Suprapubic skin (tissue), 3 donors: ENCODE measurements around the gene FGFBP3.

Experiments used
- POLR2A ChIP-seq, 2 donors: fragments of 450-650 bp; IDR thresholded peaks; one replicate each; pipeline ENCODE4 v1.6.1; 2017; ENCODE audit warnings: antibody characterized with exemption in 2 of 2, mild to moderate bottlenecking in 2 of 2, moderate library complexity in 2 of 2
- TF ChIP-seq, protein P1 (sequence below), 2 donors: fragments of 200-600 bp in 1 of 2; fragments of 450-650 bp in 1 of 2; sonication (generic) in 1 of 2; IDR thresholded peaks; one replicate each; pipeline ENCODE4 v1.5.1; 2016 to 2019; ENCODE audit warnings: antibody characterized with exemption in 2 of 2, mild to moderate bottlenecking in 1 of 2, moderate library complexity in 1 of 2

DNA sequence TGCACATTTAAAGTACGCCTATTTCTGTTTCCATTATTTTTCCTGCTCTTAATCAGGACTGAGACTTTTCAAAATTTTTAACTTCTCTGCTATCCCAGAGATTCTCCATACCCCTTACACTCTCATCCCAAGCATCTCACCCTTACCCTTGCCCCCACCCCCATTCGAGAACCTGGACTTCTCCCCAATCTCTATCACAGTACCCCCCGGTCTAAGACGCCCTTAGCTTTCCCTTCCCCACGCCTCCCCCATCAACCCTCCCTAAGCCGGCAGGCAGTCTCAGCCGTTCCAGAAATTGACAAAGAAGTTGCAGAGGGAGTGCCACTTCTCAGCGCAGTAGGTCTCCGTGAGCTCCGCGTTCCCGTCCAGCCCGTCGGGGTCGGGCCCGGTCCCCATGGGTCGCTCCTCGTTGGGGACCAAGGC lies 1.4 kb downstream of the FGFBP3 start:
- TF ChIP-seq, protein P1, sequence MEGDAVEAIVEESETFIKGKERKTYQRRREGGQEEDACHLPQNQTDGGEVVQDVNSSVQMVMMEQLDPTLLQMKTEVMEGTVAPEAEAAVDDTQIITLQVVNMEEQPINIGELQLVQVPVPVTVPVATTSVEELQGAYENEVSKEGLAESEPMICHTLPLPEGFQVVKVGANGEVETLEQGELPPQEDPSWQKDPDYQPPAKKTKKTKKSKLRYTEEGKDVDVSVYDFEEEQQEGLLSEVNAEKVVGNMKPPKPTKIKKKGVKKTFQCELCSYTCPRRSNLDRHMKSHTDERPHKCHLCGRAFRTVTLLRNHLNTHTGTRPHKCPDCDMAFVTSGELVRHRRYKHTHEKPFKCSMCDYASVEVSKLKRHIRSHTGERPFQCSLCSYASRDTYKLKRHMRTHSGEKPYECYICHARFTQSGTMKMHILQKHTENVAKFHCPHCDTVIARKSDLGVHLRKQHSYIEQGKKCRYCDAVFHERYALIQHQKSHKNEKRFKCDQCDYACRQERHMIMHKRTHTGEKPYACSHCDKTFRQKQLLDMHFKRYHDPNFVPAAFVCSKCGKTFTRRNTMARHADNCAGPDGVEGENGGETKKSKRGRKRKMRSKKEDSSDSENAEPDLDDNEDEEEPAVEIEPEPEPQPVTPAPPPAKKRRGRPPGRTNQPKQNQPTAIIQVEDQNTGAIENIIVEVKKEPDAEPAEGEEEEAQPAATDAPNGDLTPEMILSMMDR (IDR thresholded peaks at IDR 0.05), result no peak
- TF ChIP-seq POLR2A (IDR thresholded peaks at IDR 0.05), result no peak
